Stomach (tissue), 4 donors: ENCODE data around the gene GRIN2C.

Experiments used
- EP300 ChIP-seq: sonication (generic); formaldehyde crosslinking; IDR thresholded peaks from one replicate; pipeline ENCODE4 v1.6.1; 2017; ENCODE audit warnings: antibody characterized with exemption
- POLR2A ChIP-seq, 4 donors: fragments of 450-650 bp; IDR thresholded peaks; one replicate each; pipeline ENCODE4 v1.6.1; 2016; ENCODE audit warnings: antibody characterized with exemption in 4 of 4, control low read depth in 2 of 4, mild to moderate bottlenecking in 1 of 4, moderate library complexity in 1 of 4
- TF ChIP-seq, protein P1 (sequence below), 7 experiments: fragments of 450-650 bp in 4 of 7; fragments of 200-600 bp in 3 of 7; sonication (generic) in 3 of 7; IDR thresholded peaks; one replicate each; pipeline ENCODE4 v1.5.1; 2016 to 2019; ENCODE audit warnings: antibody characterized with exemption in 7 of 7, control low read depth in 2 of 7, mild to moderate bottlenecking in 1 of 7

GRCh38 chr17:74836191-74836590 lies 23.5 kb downstream of the GRIN2C start:
- TF ChIP-seq POLR2A (IDR thresholded peaks at IDR 0.05) (no peak), EP300 (no peak)
- TF ChIP-seq, protein P1, sequence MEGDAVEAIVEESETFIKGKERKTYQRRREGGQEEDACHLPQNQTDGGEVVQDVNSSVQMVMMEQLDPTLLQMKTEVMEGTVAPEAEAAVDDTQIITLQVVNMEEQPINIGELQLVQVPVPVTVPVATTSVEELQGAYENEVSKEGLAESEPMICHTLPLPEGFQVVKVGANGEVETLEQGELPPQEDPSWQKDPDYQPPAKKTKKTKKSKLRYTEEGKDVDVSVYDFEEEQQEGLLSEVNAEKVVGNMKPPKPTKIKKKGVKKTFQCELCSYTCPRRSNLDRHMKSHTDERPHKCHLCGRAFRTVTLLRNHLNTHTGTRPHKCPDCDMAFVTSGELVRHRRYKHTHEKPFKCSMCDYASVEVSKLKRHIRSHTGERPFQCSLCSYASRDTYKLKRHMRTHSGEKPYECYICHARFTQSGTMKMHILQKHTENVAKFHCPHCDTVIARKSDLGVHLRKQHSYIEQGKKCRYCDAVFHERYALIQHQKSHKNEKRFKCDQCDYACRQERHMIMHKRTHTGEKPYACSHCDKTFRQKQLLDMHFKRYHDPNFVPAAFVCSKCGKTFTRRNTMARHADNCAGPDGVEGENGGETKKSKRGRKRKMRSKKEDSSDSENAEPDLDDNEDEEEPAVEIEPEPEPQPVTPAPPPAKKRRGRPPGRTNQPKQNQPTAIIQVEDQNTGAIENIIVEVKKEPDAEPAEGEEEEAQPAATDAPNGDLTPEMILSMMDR (IDR thresholded peaks at IDR 0.05): no peak
